ENCODE data around the gene DNAJC13.

- TF ChIP-seq POLR2A (IDR thresholded peaks at IDR 0.05; ENCODE audit: borderline replicate concordance, extremely low read depth, insufficient read depth, insufficient read length) (no peak), POLR2AphosphoS5 (IDR thresholded peaks at IDR 0.05; ENCODE audit: low read depth, low read length) (no peak), CTCF (IDR thresholded peaks at IDR 0.05 in 2 of 3, conservative IDR thresholded peaks at IDR 0.05 in 1 of 3; ENCODE audit: borderline replicate concordance in 1 of 3, insufficient read depth in 1 of 3, low read depth in 2 of 3, low read length in 2 of 3) (peak; percentile 50 to 69 (median 55); a peak in 5 of 6 replicates), EZH2 (IDR thresholded peaks at IDR 0.05) (no peak), REST (IDR thresholded peaks at IDR 0.05; ENCODE audit: low read depth) (no peak), RAD21 (IDR thresholded peaks at IDR 0.05; ENCODE audit: low read depth) (peak; percentile 66), ZNF274 (IDR thresholded peaks at IDR 0.05; ENCODE audit: low read depth, low read length) (no peak), CBX3 (IDR thresholded peaks at IDR 0.05; ENCODE audit: low read depth) (no peak), ZBTB33 (IDR thresholded peaks at IDR 0.05; ENCODE audit: extremely low read depth, insufficient replicate concordance, low read length) (no peak), YY1 (IDR thresholded peaks at IDR 0.05; ENCODE audit: extremely low read depth, insufficient replicate concordance, low read depth, low read length) (no peak), SP1 (IDR thresholded peaks at IDR 0.05; ENCODE audit: low read depth) (no peak)
Observed at GRCh38 chr3:132535575-132536441, 118.5 kb downstream of the DNAJC13 start.
